ENCODE data around the gene TEKT3.

The TEKT3 gene

GRCh38 chr17:15384142-15384787 is 42.9 kb upstream of the TEKT3 start:
- no peak for TF ChIP-seq MAX (IDR thresholded peaks at IDR 0.05)

- TF ChIP-seq FOXM1 (IDR thresholded peaks at IDR 0.05; ENCODE audit: borderline replicate concordance, low read depth) (no peak), USF1 (IDR thresholded peaks at IDR 0.05) (no peak), EGR1 (IDR thresholded peaks at IDR 0.05) (no peak), CREB1 (IDR thresholded peaks at IDR 0.05; ENCODE audit: low read depth) (no peak), TCF12 (IDR thresholded peaks at IDR 0.05; ENCODE audit: low read depth) (no peak), REST (IDR thresholded peaks at IDR 0.05; ENCODE audit: low read depth) (no peak)
Measured at GRCh38 chr17:15382914-15383313, 41.5 kb upstream of the TEKT3 start.

GRCh38 chr17:15381707-15382106 is 40.3 kb upstream of the TEKT3 start:
- TF ChIP-seq TCF12 (IDR thresholded peaks at IDR 0.05; ENCODE audit: low read depth), result no peak
- no peak for TF ChIP-seq FOXM1 (IDR thresholded peaks at IDR 0.05; ENCODE audit: borderline replicate concordance, low read depth)
- no peak for TF ChIP-seq USF1 (IDR thresholded peaks at IDR 0.05)
- no peak for TF ChIP-seq CREB1 (IDR thresholded peaks at IDR 0.05; ENCODE audit: low read depth)
- TF ChIP-seq EP300 (IDR thresholded peaks at IDR 0.05; ENCODE audit: borderline replicate concordance), result no peak
- TF ChIP-seq EGR1 (IDR thresholded peaks at IDR 0.05), result no peak
- TF ChIP-seq YY1 (IDR thresholded peaks at IDR 0.05; ENCODE audit: low read depth), result no peak
- no peak for TF ChIP-seq REST (IDR thresholded peaks at IDR 0.05; ENCODE audit: low read depth)
- TF ChIP-seq MAX (IDR thresholded peaks at IDR 0.05), result no peak
- TF ChIP-seq TEAD4 (IDR thresholded peaks at IDR 0.05), result no peak
- no peak for TF ChIP-seq TAF1 (IDR thresholded peaks at IDR 0.05; ENCODE audit: low read depth)
- no peak for TF ChIP-seq RAD21 (IDR thresholded peaks at IDR 0.05; ENCODE audit: low read depth)
- TF ChIP-seq ZBTB7A (IDR thresholded peaks at IDR 0.05; ENCODE audit: low read depth), result no peak
- no peak for TF ChIP-seq NFIC (IDR thresholded peaks at IDR 0.05)
- TF ChIP-seq CEBPB (IDR thresholded peaks at IDR 0.05), result no peak

- no peak for TF ChIP-seq REST (IDR thresholded peaks at IDR 0.05; ENCODE audit: low read depth)
Measured at GRCh38 chr17:15380446-15380845, 39.0 kb upstream of the TEKT3 start.

GRCh38 chr17:15379659-15380058 is 38.3 kb upstream of the TEKT3 start:
- TF ChIP-seq EGR1 (IDR thresholded peaks at IDR 0.05) (no peak), RAD21 (IDR thresholded peaks at IDR 0.05; ENCODE audit: low read depth) (no peak), NFIC (IDR thresholded peaks at IDR 0.05) (no peak)

GRCh38 chr17:15378243-15378642 is 36.8 kb upstream of the TEKT3 start:
- TF ChIP-seq CEBPB (IDR thresholded peaks at IDR 0.05), result no peak
- TF ChIP-seq CREB1 (IDR thresholded peaks at IDR 0.05; ENCODE audit: low read depth), result no peak

All from Ishikawa (cell line).